Measurements from ENCODE around the gene GLYATL3. TPM values are rescaled to one million over a fixed set of nuclear protein-coding genes. Genes with fewer than 3 reads are reported as not detected.
A peak's percentile ranks its signal among the peaks of the same experiment; 100 is the strongest.

GLYATL3 gene
- polyA plus RNA-seq, 3 donors, result not detected

GRCh38 chr6:49551078-49551865 lies 51.5 kb downstream of the GLYATL3 start:
- H3K9me3 Mint-ChIP-seq, result peaks cover 0 to 6% (median 0%) of the 10 kb centered on the region in 7 donors
- peak overlapping the region in 1 of 7 donors; percentile 24 for H3K27ac Mint-ChIP-seq
- H4K20me1 ChIP-seq (ENCODE audit: insufficient read depth, low read length), result no peaks in the 10 kb centered on the region
- peaks cover 35 to 37% of the 10 kb centered on the region in 2 donors for H3K27me3 ChIP-seq (ENCODE audit: control insufficient read depth in 2 of 2, insufficient read depth in 2 of 2, low read length in 2 of 2)
- no peak for TF ChIP-seq CTCF (IDR thresholded peaks at IDR 0.05)
- peak overlapping the region; percentile 65 for H2AFZ ChIP-seq (ENCODE audit: insufficient read depth, low read depth, low read length, poor library complexity, severe bottlenecking)
- peaks cover 27 to 44% (median 32%) of the 10 kb centered on the region in 3 donors for H3K27me3 Mint-ChIP-seq (ENCODE audit: low read depth in 3 of 3)
- peaks cover 16 to 18% of the 10 kb centered on the region in 2 donors for H3K4me1 ChIP-seq (ENCODE audit: control insufficient read depth in 1 of 2, insufficient read depth in 2 of 2, low read length in 2 of 2)
- peaks cover 0 to 4% of the 10 kb centered on the region in 2 donors for H3K36me3 Mint-ChIP-seq
- peak overlapping the region; percentile 34 for H3K9ac ChIP-seq (ENCODE audit: insufficient read depth, low read length, poor library complexity, severe bottlenecking)
- peak overlapping the region; percentile 67 to 86 for H3K4me3 Mint-ChIP-seq
- intact Hi-C loops (cut with micrococcal nuclease), result no loop called here
- H3K9me3 ChIP-seq (replicated peaks in 1 of 2; ENCODE audit: control insufficient read depth in 1 of 2, insufficient read depth in 1 of 2, low read length in 2 of 2), result peaks cover 0 to 14% of the 10 kb centered on the region in 2 donors
- no peaks in the 10 kb centered on the region for H3K36me3 ChIP-seq (replicated peaks in 1 of 2; ENCODE audit: control insufficient read depth in 1 of 2, insufficient read depth in 2 of 2, low read length in 2 of 2)
- peaks cover 20% of the 10 kb centered on the region for H3K4me1 Mint-ChIP-seq
- H3K27ac ChIP-seq (ENCODE audit: low read depth in 1 of 2, low read length in 2 of 2), result no peak overlapping the region
- H3K79me2 ChIP-seq (ENCODE audit: insufficient read depth, low read length), result no peaks in the 10 kb centered on the region
- WGBS (ENCODE audit: insufficient coverage), result 0% methylated on average over 30 of the region's 38 CpGs
- DNase-seq, result no peak
- H3K4me2 ChIP-seq (replicated peaks; ENCODE audit: extremely low read depth, low read length, poor library complexity, severe bottlenecking), result peak overlapping the region; percentile 75
- peak overlapping the region in 2 of 3 experiments; percentile 3 to 63 for H3K4me3 ChIP-seq (replicated peaks in 1 of 3; ENCODE audit: low read depth in 2 of 3, low read length in 3 of 3)

GRCh38 chr6:49551866-49552129 lies 52.1 kb downstream of the GLYATL3 start:
- Histone ChIP-seq H4K20me1 (ENCODE audit: insufficient read depth, low read length) (no peaks in the 10 kb centered on the region), H3K4me1 (ENCODE audit: control insufficient read depth in 1 of 2, insufficient read depth in 2 of 2, low read length in 2 of 2) (peaks cover 16 to 18% of the 10 kb centered on the region in 2 donors), H3K36me3 (replicated peaks in 1 of 2; ENCODE audit: control insufficient read depth in 1 of 2, insufficient read depth in 2 of 2, low read length in 2 of 2) (no peaks in the 10 kb centered on the region), H3K9ac (ENCODE audit: insufficient read depth, low read length, poor library complexity, severe bottlenecking) (peak overlapping the region; percentile 34), H3K9me3 (replicated peaks in 1 of 2; ENCODE audit: control insufficient read depth in 1 of 2, insufficient read depth in 1 of 2, low read length in 2 of 2) (peaks cover 0 to 14% of the 10 kb centered on the region in 2 donors), H3K27ac (ENCODE audit: low read depth in 1 of 2, low read length in 2 of 2) (no peak overlapping the region), H3K27me3 (ENCODE audit: control insufficient read depth in 2 of 2, insufficient read depth in 2 of 2, low read length in 2 of 2) (peaks cover 35 to 37% of the 10 kb centered on the region in 2 donors), H3K4me3 (replicated peaks in 1 of 3; ENCODE audit: low read depth in 2 of 3, low read length in 3 of 3) (peak overlapping the region in 1 of 3 experiments; percentile 63), H2AFZ (ENCODE audit: insufficient read depth, low read depth, low read length, poor library complexity, severe bottlenecking) (peak overlapping the region; percentile 65), H3K4me2 (replicated peaks; ENCODE audit: extremely low read depth, low read length, poor library complexity, severe bottlenecking) (peak overlapping the region; percentile 75), H3K79me2 (ENCODE audit: insufficient read depth, low read length) (no peaks in the 10 kb centered on the region)
- Mint-ChIP-seq H3K9me3 (peaks cover 0 to 6% (median 0%) of the 10 kb centered on the region in 7 donors), H3K27ac (no peak overlapping the region), H3K36me3 (peaks cover 0 to 4% of the 10 kb centered on the region in 2 donors), H3K4me1 (peaks cover 24% of the 10 kb centered on the region), H3K27me3 (ENCODE audit: low read depth in 3 of 3) (peaks cover 27 to 43% (median 32%) of the 10 kb centered on the region in 3 donors), H3K4me3 (peak overlapping the region; percentile 67 to 86)
- no peak for TF ChIP-seq CTCF (IDR thresholded peaks at IDR 0.05)
- no CpG with 5 or more reads among the region's 2 CpGs for WGBS (ENCODE audit: insufficient coverage)
- intact Hi-C loops (cut with micrococcal nuclease), result no loop called here
- no peak for DNase-seq

Data from CD14-positive monocyte (primary cell).